A549 (cell line): ENCODE results near the gene OR52L1.

ENCODE experiments used
- BHLHE40 ChIP-seq: IDR thresholded peaks from 2 replicates; pipeline ENCODE4 v1.6.1; 2012; ENCODE audit warnings: low read depth, low read length, inconsistent platforms
- GATA3 ChIP-seq: IDR thresholded peaks from 2 replicates; pipeline ENCODE4 v1.6.1; 2012; ENCODE audit warnings: borderline replicate concordance
- POLR2A ChIP-seq: IDR thresholded peaks from 2 replicates; pipeline ENCODE4 v1.6.1; 2012; ENCODE audit warnings: mild to moderate bottlenecking, low read length
- RAD21 ChIP-seq, 2 experiments: fragments of >200 bp in 1 of 2; sonication (Bioruptor Twin) in 1 of 2; formaldehyde crosslinking in 1 of 2; IDR thresholded peaks in 1 of 2; conservative IDR thresholded peaks in 1 of 2; 2 replicates in 1 of 2; 3 replicates in 1 of 2; pipeline ENCODE4 v1.6.1; 2012 to 2018; ENCODE audit warnings: inconsistent platforms in 1 of 2
- RCOR1 ChIP-seq: fragments of 150-350 bp; IDR thresholded peaks from 2 replicates; pipeline ENCODE4 v1.6.1; 2014; ENCODE audit warnings: antibody characterized with exemption, low read length, low read depth
- TF ChIP-seq, protein P1 (sequence below): fragments of >200 bp; sonication (Bioruptor Twin); formaldehyde crosslinking; IDR thresholded peaks from 3 replicates; pipeline ENCODE4 v1.5.1; 2016
- TF ChIP-seq, protein P2 (sequence below): IDR thresholded peaks from 2 replicates; pipeline ENCODE4 v1.6.1; 2012; ENCODE audit warnings: low read depth, borderline replicate concordance
- TF ChIP-seq, protein P3 (sequence below): IDR thresholded peaks from 2 replicates; pipeline ENCODE4 v1.6.1; 2012

DNA sequence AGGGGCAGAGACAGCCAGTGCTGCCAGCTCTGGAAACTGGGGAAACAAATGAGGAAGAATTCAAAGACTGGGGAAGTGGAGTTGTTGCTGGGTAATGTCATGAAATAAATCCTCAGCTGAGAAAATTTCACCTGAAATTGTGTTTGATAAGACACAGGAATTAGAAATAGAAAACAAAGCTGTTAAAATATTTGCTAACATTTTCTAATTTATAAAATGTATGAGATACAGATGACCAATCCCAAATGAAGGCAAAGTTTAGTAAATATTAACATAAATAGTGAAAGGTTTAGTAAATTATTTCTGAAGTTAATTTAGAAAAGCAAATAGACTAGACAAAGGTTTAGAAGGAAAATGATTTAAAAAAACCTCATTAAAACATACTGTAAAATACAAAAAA is 18.4 kb downstream of the OR52L1 start, which contains the start of gene OR56A5:
- TF ChIP-seq, protein P1, sequence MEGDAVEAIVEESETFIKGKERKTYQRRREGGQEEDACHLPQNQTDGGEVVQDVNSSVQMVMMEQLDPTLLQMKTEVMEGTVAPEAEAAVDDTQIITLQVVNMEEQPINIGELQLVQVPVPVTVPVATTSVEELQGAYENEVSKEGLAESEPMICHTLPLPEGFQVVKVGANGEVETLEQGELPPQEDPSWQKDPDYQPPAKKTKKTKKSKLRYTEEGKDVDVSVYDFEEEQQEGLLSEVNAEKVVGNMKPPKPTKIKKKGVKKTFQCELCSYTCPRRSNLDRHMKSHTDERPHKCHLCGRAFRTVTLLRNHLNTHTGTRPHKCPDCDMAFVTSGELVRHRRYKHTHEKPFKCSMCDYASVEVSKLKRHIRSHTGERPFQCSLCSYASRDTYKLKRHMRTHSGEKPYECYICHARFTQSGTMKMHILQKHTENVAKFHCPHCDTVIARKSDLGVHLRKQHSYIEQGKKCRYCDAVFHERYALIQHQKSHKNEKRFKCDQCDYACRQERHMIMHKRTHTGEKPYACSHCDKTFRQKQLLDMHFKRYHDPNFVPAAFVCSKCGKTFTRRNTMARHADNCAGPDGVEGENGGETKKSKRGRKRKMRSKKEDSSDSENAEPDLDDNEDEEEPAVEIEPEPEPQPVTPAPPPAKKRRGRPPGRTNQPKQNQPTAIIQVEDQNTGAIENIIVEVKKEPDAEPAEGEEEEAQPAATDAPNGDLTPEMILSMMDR = no peak
- TF ChIP-seq, protein P2, sequence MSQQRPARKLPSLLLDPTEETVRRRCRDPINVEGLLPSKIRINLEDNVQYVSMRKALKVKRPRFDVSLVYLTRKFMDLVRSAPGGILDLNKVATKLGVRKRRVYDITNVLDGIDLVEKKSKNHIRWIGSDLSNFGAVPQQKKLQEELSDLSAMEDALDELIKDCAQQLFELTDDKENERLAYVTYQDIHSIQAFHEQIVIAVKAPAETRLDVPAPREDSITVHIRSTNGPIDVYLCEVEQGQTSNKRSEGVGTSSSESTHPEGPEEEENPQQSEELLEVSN = no peak
- TF ChIP-seq GATA3 (no peak), RCOR1 (no peak), BHLHE40 (no peak), RAD21 (conservative IDR thresholded peaks at IDR 0.05 in 1 of 2, IDR thresholded peaks at IDR 0.05 in 1 of 2) (no peak), POLR2A (no peak)
- TF ChIP-seq, protein P3, sequence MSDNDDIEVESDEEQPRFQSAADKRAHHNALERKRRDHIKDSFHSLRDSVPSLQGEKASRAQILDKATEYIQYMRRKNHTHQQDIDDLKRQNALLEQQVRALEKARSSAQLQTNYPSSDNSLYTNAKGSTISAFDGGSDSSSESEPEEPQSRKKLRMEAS = no peak
